ENCODE data around the gene FLOT1.
"Not testable (repeated sequence)": the region's sequence is repeated elsewhere in the genome, so short reads cannot be mapped to it uniquely, and the experiment has no call there.

The FLOT1 gene

DNA sequence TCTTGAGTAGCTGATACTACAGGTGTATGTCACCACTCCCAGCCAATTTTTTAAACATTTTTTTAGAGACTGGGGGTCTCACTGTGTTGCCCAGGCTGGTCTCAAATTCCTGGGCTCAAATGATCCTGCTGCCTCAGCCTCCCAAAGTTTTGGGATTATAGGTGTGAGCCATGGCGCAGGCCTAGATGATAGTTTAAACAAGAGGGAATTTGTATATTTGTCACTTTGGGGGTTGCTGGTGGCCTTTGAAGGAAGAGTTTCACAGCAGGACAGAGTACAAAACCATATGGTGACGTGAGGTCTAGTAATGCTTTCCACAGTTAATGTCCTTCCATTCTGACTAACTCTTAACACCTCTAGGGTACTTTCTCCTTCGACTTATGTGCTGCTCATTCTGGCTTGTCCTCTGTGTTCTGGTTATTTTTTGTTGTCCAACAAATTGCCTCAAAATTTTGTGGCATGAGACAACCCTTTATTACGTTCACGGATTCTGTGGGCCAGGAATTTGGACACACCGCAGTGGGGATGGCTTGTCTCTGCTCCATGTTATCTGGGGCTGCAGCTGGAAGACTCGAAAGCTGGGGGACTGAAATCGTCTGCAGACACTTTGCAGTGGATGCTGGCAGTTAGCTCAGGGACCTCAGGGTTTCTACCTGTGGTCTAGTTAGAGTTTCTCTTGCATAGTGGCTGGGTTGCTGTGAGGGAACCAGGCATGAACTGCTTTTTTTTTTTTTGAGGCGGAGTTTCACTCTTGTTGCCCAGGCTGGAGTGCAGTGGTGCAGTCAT, 24.9 kb upstream of the FLOT1 start:
- DNase-seq (ENCODE audit: low read depth in 3 of 3), result no peak

DNA sequence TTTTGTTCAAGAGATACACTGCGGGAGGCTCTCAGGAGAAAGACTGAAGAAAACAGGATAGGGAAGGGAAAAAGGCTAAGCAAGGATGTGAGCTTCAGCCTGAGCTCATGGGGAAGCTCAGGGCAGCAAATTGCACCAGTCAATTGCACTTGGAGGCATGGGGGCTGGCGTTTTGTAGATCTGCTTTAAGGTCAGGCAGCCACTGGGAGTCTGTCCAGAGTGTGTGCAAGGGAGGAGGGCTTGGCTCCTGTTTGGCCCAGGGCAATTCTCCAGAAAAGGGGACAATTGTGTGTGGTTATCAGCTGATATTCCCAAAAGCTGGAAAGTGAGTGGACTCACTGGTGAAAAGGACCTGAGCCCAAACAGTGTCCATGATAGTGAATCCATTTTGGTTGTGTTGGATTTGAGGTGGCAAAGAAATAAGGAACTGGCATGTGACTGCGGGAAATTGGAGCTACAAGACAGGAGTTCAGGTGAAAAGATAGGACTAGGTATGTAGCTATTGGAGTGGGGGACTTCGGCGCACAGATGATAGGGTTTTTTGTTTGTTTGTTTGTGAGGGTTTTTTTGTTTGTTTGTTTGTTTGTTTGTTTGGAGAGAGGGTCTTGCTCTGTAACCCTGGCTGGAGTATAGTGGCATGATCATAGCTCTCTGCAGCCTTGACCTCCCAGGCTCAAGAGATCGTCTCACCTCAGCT, 24.1 kb upstream of the FLOT1 start:
- DNase-seq (ENCODE audit: low read depth in 3 of 3), result no peak

DNA sequence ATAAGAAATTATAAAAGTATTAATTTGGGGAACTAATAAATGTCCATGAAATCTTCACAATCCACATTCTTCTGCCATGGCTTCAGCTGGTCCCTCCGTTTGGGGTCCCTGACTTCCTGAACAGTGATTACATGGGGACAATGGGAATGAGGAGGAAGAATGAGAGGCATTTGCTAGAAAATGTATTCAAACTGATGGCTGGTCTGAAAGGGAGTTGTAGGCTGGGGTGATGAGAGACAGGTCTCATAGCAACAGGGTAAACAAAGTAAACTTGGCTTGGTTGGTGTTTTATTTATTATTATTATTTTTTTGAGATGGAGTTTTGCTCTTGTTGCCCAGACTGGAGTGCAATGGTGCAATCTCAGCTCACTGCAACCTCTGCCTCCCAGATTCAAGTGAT, 23.0 kb upstream of the FLOT1 start:
- not testable (repeated sequence) for DNase-seq (ENCODE audit: low read depth in 3 of 3)

DNA sequence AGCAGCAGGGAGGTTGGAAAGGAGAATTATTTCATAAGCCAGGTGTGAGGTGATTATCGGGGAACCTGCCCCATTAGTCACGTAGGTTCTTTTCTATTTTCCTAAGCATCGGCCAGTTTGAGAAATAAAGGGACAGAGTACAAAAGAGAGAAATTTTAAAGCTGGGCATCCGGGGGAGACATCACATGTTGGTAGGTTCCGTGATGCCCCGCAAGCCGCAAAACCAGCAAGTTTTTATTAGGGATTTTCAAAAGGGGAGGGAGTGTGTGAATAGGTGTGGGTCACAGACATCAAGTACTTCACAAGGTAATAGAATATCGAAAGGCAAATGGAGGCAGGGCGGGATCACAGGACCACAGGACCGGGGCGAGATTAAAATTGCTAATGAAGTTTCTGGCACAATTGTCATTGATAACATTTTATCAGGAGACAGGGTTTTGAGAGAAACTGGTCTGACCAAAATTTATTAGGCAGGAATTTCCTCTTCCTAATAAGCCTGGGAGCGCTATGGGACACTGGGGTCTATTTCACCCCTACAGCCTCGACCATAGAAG, 22.1 kb upstream of the FLOT1 start:
- DNase-seq (ENCODE audit: low read depth in 3 of 3), result not testable (repeated sequence)

DNA sequence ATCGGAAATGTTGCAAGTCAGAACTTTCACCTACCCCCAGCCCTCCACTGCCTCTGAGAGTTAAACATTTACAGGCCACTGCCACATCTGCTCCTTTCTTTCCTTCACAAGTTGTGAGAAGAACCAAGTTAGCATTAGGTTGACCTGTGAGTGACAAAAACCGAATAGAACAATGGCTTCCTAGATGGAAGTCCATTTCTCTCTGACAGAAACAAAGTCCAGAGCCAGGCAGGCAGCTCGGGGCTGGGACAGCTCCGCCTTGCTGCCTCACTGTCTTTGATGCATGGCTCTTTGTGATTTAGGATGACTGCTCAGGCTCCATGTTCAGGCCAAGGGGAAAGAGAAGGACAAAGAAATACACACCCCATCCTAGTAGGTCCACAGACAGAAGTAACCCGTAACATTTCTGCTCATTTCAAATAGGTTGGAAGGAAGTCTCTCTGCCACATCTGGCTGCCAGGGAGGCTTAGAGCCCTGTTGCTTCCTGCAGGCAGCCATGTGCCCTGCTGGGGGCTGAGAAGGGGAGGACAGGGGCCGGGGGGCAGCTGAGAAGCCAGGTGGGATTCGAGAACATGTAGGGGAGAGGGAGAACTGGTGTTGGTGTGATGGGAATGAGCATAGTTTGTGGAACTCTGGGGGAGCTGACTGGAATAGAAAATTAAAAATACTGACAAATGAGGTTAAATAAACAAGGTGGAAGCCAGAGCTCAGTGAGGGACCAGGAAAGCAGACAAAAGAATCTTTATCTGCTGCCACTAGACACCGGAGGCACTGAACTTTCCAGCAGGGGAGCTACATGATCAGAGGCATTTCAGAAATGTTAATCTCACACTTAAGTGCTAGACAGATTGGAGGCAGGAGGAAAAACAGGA, 21.4 kb upstream of the FLOT1 start:
- DNase-seq (ENCODE audit: low read depth in 3 of 3), result no peak

DNA sequence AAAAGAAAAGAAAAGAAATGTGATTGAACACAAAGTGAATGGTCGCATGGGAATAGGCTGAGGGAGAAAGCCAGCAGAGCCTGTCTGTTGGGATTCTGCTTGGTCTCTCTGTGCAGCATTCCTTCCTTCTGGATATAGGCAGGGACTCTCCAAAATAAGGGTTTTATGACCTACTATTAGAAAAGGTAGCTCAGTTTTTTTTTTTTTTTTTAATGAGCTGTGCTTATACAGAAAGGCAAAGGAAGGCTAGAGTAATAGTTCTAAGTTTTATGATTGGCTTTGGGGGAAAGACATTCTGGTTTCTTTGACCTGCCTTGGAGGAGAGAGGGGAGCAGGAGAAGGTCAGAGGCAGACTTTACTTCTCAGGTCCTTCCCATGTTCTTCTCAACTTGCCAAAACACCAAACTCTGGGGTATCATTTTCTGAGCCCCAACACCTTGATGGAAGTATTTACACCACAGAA, 20.7 kb upstream of the FLOT1 start:
- DNase-seq (ENCODE audit: low read depth in 3 of 3), result no peak

DNA sequence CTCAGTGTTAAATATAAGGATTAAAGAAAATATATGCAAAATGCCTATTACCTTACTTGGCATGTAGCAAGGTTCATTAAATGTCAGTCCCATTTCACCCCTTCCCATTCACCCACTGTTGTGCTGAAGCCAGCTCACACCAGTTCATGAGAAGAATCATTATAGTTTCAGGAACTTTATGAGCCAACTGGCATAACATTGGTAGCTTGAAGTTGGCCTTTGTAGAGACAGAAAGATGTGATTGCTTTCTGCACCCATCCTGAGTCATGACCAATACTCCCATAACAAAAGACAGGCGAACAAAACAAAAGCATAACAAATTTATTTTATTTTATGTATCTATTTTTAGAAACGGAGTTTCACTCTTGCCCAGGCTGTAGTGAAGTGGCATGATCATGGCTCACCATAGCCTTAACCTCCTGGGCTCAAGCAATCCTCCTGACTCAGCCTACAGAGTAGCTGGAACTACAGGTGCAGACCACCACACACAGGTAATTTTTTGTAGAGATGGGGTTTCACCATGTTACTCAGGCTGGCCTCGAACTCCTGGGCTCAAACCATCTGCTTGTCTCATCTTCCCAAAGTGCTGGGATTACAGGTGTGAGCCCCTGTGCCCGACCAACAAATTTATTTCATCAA, 19.4 kb upstream of the FLOT1 start:
- no peak for DNase-seq (ENCODE audit: low read depth in 3 of 3)

DNA sequence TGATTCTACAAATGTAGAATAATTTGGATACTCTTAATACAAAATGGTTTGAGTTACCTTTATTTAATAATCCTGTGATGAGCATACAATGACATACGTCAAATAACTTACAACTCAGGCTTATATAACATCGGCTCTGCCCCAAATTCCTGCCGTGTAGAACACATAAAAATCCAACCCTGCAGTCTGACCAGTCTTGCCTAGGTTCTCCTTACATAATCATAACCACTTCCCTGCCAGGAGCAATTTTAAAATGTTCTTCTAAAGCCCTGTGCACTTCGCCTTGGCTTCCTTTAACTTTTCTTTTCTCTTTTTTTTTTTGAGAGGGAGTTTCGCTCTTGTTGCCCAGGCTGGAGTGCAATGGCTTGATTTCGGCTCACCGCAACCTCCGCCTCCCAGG, 18.1 kb upstream of the FLOT1 start:
- no peak for DNase-seq (ENCODE audit: low read depth in 3 of 3)

DNA sequence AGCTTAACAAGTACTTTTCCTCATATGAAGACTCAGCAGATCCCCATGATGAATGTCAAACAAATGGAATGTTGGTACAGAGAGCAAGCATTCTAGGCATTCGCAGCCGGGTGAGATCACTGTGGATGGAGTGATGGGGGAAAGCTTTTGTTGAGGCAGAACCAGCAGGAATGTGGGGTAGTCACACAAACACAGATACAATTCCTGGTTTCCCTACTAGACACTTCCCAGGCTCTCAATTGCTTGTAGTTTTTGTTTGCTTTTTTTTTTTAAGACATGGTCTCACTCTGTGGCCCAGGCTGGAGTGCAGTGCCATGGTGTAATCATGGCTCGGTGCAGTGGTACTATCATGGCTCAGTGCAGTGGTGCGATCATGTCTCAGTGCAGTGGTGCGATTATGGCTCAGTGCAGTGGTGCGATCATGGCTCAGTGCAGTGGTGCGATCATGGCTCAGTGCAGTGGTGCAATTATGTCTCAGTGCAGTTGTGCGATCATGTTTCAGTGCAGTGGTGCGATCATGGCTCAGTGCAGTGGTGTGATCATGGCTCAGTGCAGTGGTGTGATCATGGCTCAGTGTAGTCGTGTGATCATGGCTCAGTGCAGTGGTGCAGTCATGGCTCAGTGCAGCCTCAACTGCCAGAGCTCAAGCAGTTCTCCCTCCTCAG, 17.2 kb upstream of the FLOT1 start:
- no peak for DNase-seq (ENCODE audit: low read depth in 3 of 3)

DNA sequence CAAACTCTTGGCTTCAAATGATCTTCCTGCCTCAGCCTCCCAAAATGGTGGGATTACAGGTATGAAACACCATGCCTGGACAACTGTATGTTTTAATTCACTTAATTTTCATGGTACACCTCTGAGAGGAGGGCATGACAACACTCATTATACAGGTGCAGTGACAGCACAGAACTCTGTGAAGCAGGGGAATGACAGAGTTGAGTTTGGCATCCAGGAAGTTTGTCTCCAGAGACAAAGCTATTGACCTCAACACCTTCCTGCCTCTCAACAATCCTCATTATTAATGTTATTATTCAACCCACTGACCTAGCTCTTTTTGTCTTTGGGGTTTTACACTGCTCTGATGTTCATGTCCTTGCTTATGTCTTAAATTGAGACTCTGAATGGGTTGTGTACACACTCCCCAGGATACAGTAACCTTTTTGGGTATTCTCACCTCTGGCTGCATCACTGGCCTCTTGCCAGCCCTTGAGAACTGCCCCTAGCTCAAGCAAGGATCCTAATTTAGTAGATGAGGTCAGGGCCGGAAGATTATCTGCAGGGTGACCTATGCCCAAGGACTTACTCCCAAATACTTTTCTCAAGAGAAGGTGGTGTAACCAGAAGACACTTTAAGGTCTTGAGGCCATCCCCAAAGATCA, 14.9 kb upstream of the FLOT1 start:
- DNase-seq (ENCODE audit: low read depth in 3 of 3), result no peak

DNA sequence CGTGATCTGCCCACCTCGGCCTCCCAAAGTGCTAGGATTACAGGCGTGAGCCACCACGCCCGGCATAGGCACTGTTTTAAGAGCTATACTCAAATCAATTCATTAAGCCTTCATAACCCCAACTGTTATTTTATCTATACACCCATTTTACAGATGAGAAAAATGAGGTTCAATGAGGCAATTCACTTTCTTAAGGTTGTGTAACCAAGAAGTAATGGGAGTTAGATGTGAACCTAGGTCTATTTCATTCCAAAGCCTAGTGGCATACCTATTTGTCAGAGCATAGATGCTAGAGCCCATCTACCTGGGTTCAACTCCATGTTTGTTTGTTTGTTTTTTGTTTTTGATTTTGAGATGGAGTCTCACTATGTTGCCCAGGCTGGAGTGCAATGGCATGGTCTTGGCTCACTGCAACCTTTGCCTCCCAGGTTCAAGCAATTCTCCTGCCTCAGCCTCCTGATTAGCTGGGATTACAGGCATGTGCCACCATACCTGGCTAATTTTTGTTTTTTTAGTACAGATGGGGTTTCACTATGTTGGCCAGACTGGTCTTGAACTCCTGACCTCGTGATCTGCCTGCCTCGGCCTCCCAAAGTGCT, 14.0 kb upstream of the FLOT1 start:
- DNase-seq (ENCODE audit: low read depth in 3 of 3), result not testable (repeated sequence)

DNA sequence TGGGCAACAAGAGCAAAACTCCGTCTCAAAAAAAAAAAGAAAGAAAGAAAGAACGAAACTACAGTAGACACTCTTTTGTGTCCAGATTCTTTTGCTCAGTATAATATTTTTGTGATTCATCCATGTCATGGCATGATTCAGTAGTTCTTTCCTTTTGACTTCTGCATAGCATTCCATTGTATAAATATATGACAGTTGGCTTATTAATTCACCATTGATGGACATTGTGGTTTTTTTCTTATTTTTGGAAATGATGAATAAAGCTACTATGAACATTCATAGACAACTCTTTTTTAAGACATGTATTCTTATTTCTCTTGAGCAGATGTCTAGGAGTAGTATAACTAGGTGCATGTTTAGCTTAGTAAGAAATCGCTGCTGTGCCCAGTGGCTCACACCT, 12.1 kb upstream of the FLOT1 start:
- no peak for DNase-seq (ENCODE audit: low read depth in 3 of 3)

DNA sequence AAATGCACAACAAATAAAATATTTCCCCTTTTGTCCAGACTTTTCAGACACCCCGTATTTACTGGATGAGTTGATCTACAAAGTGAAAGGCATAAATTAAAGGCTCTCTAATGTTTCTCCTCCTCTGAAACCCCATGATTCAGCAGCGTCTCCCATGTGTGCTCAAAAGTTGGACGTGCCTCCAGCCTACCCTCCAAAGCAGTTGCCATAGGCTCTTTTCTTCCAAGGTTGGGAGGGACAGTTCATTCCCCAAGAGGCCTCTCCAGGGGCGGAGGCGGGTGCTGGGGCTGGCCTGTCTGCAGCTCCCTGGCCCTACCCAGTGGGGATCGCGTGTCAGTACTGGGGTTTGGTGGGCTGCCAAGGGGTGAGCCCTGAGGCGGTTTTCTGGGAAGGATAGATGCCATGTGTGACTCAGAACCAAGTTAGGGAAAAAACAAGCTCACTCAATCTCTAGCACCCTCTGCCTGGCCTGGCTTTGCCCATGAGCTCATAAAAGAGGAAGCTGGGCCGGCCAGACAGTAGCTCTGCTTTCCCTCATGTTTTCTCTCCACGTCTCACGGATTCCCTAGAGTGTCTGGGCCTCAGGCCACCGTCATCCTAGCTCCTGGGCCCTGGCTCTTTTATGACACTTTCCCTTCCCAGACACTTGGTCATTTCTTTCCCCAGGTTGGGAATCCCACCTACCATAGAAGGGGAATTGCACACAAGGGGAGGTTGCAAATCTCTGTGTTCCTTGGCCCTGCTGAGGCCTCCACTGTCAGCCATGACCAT, 9.9 kb upstream of the FLOT1 start:
- no peak for DNase-seq (ENCODE audit: low read depth in 3 of 3)

DNA sequence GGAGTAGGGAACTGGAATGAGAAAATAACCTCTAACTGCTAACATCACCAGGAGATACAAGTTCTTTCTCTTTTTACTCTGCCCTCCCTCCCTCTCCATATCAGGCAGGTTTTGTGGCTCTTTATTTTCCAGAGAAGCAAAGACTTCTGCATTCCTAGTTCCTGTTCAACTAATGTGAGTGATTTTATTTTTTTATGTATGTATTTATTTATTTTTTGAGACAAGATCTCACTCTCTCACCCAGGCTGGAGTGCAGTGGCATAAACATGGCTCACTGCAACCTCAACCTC, 7.8 kb upstream of the FLOT1 start:
- no peak for DNase-seq (ENCODE audit: low read depth in 3 of 3)

DNA sequence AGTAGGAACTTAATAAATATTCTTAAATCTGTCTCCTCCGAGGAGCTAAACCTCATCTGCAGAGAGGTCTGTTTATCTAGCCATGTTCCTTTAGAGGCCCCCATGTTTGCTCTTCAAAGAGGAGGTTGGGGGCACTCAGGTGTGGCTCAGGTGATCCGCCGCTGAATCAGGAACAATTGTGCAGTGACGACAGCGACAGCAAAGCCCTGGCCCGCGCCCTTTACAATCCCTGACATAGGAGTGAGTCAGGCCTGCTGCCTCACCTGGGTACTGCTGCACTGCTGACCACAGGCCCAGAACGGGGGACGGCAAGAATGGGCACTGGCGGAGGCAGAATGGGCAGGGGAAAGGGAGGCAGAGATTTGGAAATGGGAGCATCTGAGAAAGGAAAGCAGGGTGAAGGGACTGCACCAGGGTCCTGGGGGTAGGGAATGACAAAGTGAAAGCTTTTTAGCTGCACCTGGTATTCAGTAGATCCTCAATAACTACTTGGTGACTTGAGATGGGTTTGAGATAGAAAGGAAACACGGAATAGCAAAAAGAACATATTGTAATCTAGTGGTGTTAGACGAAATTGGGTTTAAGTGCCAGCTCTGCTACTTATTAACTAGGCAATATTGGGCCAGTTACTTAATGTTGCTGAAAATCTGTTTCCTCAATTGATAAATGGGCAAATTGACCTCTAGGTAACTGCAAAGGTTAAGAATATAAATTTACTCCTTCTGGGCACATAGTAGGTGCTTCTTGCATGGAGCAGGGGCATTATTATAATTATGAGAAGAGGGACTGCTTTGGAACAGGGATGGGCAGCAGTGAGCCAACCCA, 7.3 kb upstream of the FLOT1 start:
- DNase-seq (ENCODE audit: low read depth in 3 of 3), result no peak

DNA sequence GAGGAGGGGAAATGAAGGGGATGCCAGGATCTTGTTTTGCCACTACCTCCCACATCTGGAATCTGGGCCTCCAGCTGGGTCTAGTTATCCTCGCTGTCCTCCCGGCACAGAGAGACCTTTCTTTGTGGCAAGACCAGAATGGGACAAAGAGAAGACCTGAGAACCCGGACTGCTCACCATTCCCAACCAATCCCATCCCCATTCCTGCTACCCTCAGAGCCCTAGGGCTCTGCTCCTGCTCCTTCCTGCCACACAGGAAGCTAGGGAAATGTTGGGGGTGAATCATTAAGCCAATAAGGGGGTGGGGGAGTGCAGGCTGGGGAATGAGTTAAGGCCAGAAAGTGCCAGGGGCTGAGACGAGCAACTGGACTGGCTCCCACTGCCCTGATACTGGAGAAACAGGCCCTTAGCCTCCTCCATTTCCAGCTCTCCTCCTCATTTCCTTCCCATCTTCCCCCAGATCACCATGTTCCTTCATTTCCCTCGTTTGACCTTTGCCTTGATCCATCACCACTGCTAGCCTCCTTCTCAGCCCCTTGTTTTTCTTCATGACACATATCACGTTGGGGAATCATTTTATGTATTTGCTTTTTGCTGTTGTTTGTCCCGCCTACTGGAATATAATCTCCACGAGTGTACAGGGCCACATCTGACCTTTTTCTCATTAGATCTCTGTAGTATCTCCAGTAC, 6.5 kb upstream of the FLOT1 start:
- no peak for DNase-seq (ENCODE audit: low read depth in 3 of 3)

DNA sequence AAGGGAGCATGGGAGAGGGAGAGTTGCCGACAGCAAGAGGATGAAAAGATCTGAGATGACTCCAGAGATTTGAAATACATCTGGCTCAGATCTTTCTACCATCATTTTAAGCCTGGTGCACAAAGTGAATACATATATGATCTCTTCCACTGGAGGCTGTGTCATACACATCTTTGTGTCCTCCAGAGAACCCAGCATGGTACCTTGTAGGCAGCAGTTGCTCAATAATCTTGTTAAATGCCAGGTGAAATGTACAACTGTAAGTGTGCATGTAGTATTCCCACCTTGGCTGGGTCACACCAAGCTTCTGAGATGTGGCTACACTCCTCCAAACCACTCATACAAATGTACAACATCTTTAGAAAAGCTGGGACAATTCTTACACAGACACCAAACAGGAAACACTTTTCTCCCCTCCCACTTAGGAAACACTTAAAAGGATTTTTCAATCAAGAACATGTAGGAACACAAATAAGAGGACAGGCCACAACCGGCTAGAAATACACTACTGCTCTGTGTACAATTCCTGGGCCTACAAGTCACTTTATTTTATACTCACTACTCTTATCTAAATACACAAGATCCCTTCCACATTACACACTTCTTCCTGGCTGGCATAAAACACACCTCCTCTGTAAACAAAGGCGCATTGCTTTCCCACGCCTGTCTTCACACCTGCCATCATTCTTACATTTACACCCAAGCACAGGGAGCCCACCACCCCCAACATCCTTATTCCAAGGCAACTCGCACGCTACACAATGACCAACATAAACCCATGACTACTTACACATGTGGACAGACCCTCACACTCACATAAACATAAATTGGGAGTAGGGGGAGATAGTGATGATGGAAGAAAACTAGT, 5.6 kb upstream of the FLOT1 start:
- DNase-seq (ENCODE audit: low read depth in 3 of 3), result no peak

All from stimulated activated CD4-positive, alpha-beta T cell treated with anti-CD3 and anti-CD28 coated beads, TNF-alpha, amount 100 ng/mL, for 4 hours (primary cell).